HepG2 (cell line): ENCODE measurements around the gene ZNF217. TPM values are rescaled to one million over a fixed set of nuclear protein-coding genes. Genes with fewer than 3 reads are reported as not detected.

Experiments
- BATF2 ChIP-seq: sonication (generic); formaldehyde crosslinking; IDR thresholded peaks from 2 replicates; pipeline ENCODE4 v1.8.0; 2022; ENCODE audit warnings: mild to moderate bottlenecking, missing genetic modification reagents, moderate library complexity
- CBX2 ChIP-seq, 2 experiments: fragments of 200-600 bp in 1 of 2; sonication (generic); formaldehyde crosslinking in 1 of 2; IDR thresholded peaks; 2 replicates each; pipeline versions ENCODE4 v1.7.0 to v1.8.1; 2018 to 2022; ENCODE audit warnings: low read depth in 2 of 2, low read length in 1 of 2, mild to moderate bottlenecking in 1 of 2, missing genetic modification reagents in 1 of 2
- CENPBD1 ChIP-seq: sonication (generic); formaldehyde crosslinking; IDR thresholded peaks from 2 replicates; pipeline ENCODE4 v1.8.0; 2022; ENCODE audit warnings: missing genetic modification reagents, low read depth, mild to moderate bottlenecking, borderline replicate concordance
- DDIT3 ChIP-seq: sonication (generic); formaldehyde crosslinking; IDR thresholded peaks from 2 replicates; pipeline ENCODE4 v1.4.0; 2020; ENCODE audit warnings: mild to moderate bottlenecking, missing genetic modification reagents
- DRAP1 ChIP-seq: IDR thresholded peaks from 2 replicates; pipeline ENCODE4 v1.6.1; 2016; ENCODE audit warnings: missing genetic modification reagents, missing compliant biosample characterization
- FLYWCH1 ChIP-seq: sonication (generic); formaldehyde crosslinking; IDR thresholded peaks from 2 replicates; pipeline ENCODE4 v1.8.1; 2023; ENCODE audit warnings: mild to moderate bottlenecking, missing genetic modification reagents
- FOXJ3 ChIP-seq: sonication (generic); formaldehyde crosslinking; IDR thresholded peaks from 2 replicates; pipeline ENCODE4 v1.4.0; 2020; ENCODE audit warnings: missing genetic modification reagents, mild to moderate bottlenecking, borderline replicate concordance
- GLMP ChIP-seq: sonication (generic); formaldehyde crosslinking; IDR thresholded peaks from 2 replicates; pipeline ENCODE4 v1.9.0; 2021; ENCODE audit warnings: missing genetic modification reagents, mild to moderate bottlenecking, borderline replicate concordance
- HES4 ChIP-seq: sonication (generic); formaldehyde crosslinking; IDR thresholded peaks from 2 replicates; pipeline ENCODE4 v1.9.0; 2021; ENCODE audit warnings: mild to moderate bottlenecking, missing genetic modification reagents, borderline replicate concordance
- ISX ChIP-seq: sonication (generic); formaldehyde crosslinking; conservative IDR thresholded peaks from 2 replicates; pipeline ENCODE4 v1.5.0; 2020; ENCODE audit warnings: missing genetic modification reagents
- MTA1 ChIP-seq: sonication (generic); formaldehyde crosslinking; IDR thresholded peaks from 2 replicates; pipeline ENCODE4 v1.4.0; 2020; ENCODE audit warnings: missing genetic modification reagents, mild to moderate bottlenecking, borderline replicate concordance
- RFXAP ChIP-seq: sonication (generic); formaldehyde crosslinking; IDR thresholded peaks from 2 replicates; pipeline ENCODE4 v1.4.0; 2020; ENCODE audit warnings: missing genetic modification reagents, borderline replicate concordance
- SMARCC2 ChIP-seq: fragments of 450-650 bp; IDR thresholded peaks from 2 replicates; pipeline ENCODE4 v1.6.1; 2017; ENCODE audit warnings: antibody characterized with exemption, mild to moderate bottlenecking
- SNAPC4 ChIP-seq: sonication (generic); formaldehyde crosslinking; IDR thresholded peaks from 2 replicates; pipeline ENCODE4 v1.4.0; 2020; ENCODE audit warnings: mild to moderate bottlenecking, missing genetic modification reagents
- TFDP1 ChIP-seq: IDR thresholded peaks from 2 replicates; pipeline ENCODE4 v1.6.1; 2016; ENCODE audit warnings: missing compliant biosample characterization, missing genetic modification reagents, borderline replicate concordance
- ZBTB3 ChIP-seq: sonication (generic); formaldehyde crosslinking; IDR thresholded peaks from 2 replicates; pipeline ENCODE4 v1.4.0; 2020; ENCODE audit warnings: low read depth, mild to moderate bottlenecking, moderate library complexity, missing genetic modification reagents, borderline replicate concordance
- ZNF761 ChIP-seq: sonication (generic); formaldehyde crosslinking; conservative IDR thresholded peaks from 2 replicates; pipeline ENCODE4 v1.4.0; 2020; ENCODE audit warnings: mild to moderate bottlenecking, missing genetic modification reagents
- ZNF878 ChIP-seq: sonication (generic); formaldehyde crosslinking; IDR thresholded peaks from 2 replicates; pipeline ENCODE4 v1.8.1; 2023; ENCODE audit warnings: mild to moderate bottlenecking, missing genetic modification reagents, moderate library complexity
- ZNF883 ChIP-seq: sonication (generic); formaldehyde crosslinking; IDR thresholded peaks from 2 replicates; pipeline ENCODE4 v1.5.1; 2020; ENCODE audit warnings: mild to moderate bottlenecking, missing genetic modification reagents; ENCODE audit errors: not compliant biosample characterization
- polyA plus RNA-seq, 8 experiments: library from polyadenylated mRNA; depleted of rRNA in 3 of 8; stranded (reverse) in 7 of 8; unstranded in 1 of 8; fragments of >200 nt; fragmentation: Illumina TruSeq in 4 of 8; extraction: Trizol in 4 of 8; gene quantifications; 2 replicates each; pipeline versions ENCODE4 v1.2.1 to v1.2.3, GENCODE V29; 2011 to 2016; ENCODE audit warnings: low read depth in 4 of 8, missing spikeins in 1 of 8, mixed read lengths in 1 of 8; ENCODE audit not compliant: insufficient read depth in 1 of 8
- total RNA-seq, 5 experiments: library from RNA; depleted of rRNA; stranded (reverse); fragments of >200 nt; fragmentation: Illumina TruSeq; extraction: Trizol; gene quantifications; 2 replicates each; pipeline ENCODE4 v1.2.3, GENCODE V29; 2016; ENCODE audit warnings: low read depth in 1 of 5

Gene ZNF217
- total and polyA plus RNA-seq, 2 of the 13 experiments (the other 11 are each of a cell fraction or from before 2014, with no cell fraction given) = 22.3 to 29.8 TPM

GRCh38 chr20:53582574-53583351 is 10.9 kb downstream of the ZNF217 start (continued):
- no peak for TF ChIP-seq SNAPC4 (CRISPR knock-in tag)
- TF ChIP-seq ISX (CRISPR knock-in tag) = no peak
- TF ChIP-seq HES4 (CRISPR knock-in tag) = no peak
- TF ChIP-seq ZNF761 = no peak
- TF ChIP-seq FLYWCH1 (CRISPR knock-in tag) = no peak
- TF ChIP-seq FOXJ3 (CRISPR knock-in tag) = peak; percentile 61; the same call in 1 of the 2 replicates
- TF ChIP-seq TFDP1 (CRISPR knock-in tag) = no peak
- TF ChIP-seq DDIT3 (CRISPR knock-in tag) = no peak
- TF ChIP-seq SMARCC2 = no peak
- 0 out of 2 replicates have a peak, but pooled peaks have one; percentile 58 for TF ChIP-seq ZNF878 (CRISPR knock-in tag)
- no peak for TF ChIP-seq RFXAP (CRISPR knock-in tag)
- TF ChIP-seq CENPBD1 (CRISPR knock-in tag) = no peak
- no peak for TF ChIP-seq GLMP (CRISPR knock-in tag)
- TF ChIP-seq ZBTB3 (CRISPR knock-in tag) = no peak
- TF ChIP-seq CBX2 (IDR thresholded peaks at IDR 0.05; ENCODE audit: low read depth, low read length) = no peak
- TF ChIP-seq CBX2 (CRISPR knock-in tag; IDR thresholded peaks at IDR 0.05; ENCODE audit: low read depth) = no peak
- no peak for TF ChIP-seq ZNF883
- no peak for TF ChIP-seq MTA1 (CRISPR knock-in tag)
- TF ChIP-seq BATF2 (CRISPR knock-in tag) = no peak
- no peak for TF ChIP-seq DRAP1
